GM12874 (cell line): ENCODE results near the gene EXOC4.

ENCODE experiments used
- CTCF ChIP-seq: IDR thresholded peaks from 2 replicates; pipeline ENCODE4 v1.5.1; 2011; ENCODE audit warnings: low read depth, mild to moderate bottlenecking, control low read depth, low read length, moderate library complexity; ENCODE audit not compliant: insufficient read depth

Gene EXOC4

GRCh38 chr7:133252858-133253518, at the start of gene EXOC4:
Gene EXOC4 (plus strand): TSS chr7:133253078.
- TF ChIP-seq CTCF: no peak

DNA sequence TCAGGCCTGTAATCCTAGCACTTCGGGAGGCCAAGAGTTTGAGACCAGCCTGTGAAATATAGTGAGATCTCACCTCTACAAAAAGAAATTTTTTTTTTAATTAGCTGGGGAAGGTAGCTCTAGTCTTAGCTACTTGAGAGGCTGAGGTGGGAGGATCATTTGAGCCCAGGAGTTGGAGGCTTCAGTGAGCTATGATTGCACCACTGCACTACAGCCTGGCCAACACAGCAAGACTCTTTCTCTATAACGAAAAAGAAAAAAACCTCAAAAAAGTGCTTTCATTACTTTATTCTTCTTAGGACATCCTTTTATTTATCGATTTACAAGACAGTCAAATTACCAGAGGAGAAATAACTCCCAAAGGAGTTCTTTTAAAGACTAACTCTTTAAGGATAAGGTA, 49.4 kb upstream of the EXOC4 start:
- TF ChIP-seq CTCF: no peak

DNA sequence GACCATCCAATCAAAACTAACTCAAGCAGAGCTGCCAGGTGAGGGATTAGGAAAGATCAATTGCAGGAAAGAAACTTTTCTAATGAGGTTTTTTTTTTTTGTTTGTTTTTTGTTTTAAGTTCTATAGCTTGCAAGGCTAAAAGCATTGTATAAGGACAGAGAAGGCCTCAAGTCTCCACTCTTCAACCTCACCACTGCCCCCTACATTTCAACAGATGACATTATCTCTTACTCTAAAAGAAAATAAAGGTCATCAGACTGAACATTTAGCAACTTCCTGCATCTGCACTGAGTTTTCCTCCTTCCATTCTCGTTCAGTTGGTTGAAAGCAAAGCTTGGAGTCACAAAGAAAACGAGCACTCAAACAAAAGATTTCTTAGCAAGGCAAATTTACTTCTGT, 45.2 kb upstream of the EXOC4 start:
- peak; percentile 32; the same call in 1 of the 2 replicates for TF ChIP-seq CTCF

GRCh38 chr7:133217773-133218172, 35.1 kb upstream of the EXOC4 start:
- no peak for TF ChIP-seq CTCF

- peak; percentile 64 for TF ChIP-seq CTCF
Measured at GRCh38 chr7:133230591-133231194, 22.2 kb upstream of the EXOC4 start.

DNA sequence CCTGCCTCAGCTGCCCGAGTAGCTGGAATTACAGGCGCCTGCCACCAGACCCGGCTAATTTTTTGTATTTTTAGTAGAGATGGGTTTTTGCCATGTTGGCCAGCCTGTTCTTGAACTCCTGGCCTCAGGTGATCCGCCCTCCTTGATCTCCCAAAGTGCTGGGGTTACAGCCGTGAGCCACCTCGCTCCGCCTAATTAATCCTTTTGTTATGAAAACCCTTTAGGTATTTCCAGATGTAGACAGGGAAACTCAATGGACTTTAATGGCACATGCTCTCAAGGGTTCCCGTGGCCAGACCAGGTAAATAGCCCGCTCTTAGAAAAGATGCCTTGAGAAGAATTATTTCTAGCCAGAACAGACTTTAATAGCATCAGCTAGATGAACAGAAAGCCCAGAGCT, 19.7 kb upstream of the EXOC4 start:
- TF ChIP-seq CTCF: no peak

- TF ChIP-seq CTCF: no peak
Measured at GRCh38 chr7:133234961-133235875, 17.7 kb upstream of the EXOC4 start.
